Fibroblast of lung (primary cell): ENCODE measurements around the gene RPH3AL.

Experiments
- EZH2 ChIP-seq: IDR thresholded peaks from 2 replicates; pipeline ENCODE4 v1.5.1; 2012; ENCODE audit warnings: low read length, control low read depth, mild to moderate bottlenecking; ENCODE audit errors: missing control alignments
- TF ChIP-seq, protein P1 (sequence below), 2 donors: IDR thresholded peaks in 1 of 2; conservative IDR thresholded peaks in 1 of 2; 1 replicate in 1 of 2; 2 replicates in 1 of 2; pipeline ENCODE4 v1.5.1; 2011 to 2012; ENCODE audit warnings: low read length in 2 of 2, control low read depth in 1 of 2, inconsistent platforms in 1 of 2, low read depth in 1 of 2, mild to moderate bottlenecking in 1 of 2

DNA sequence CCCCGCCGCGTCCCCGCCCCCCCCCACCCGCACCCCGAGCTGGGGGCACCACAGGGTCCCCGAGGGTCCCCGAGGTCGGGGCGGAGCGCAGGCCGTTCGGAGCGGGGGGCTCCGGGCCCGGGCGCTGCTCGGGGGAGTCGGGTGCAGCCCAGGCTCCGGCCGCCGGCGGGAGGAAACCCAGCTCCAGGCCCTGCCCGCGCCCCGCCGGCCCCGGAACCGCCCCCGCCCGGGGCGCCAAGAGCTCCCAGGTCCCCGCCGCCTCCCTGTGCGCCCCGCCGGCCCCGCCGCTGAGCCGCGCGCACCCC is 33.2 kb upstream of the RPH3AL start:
- TF ChIP-seq, protein P1, sequence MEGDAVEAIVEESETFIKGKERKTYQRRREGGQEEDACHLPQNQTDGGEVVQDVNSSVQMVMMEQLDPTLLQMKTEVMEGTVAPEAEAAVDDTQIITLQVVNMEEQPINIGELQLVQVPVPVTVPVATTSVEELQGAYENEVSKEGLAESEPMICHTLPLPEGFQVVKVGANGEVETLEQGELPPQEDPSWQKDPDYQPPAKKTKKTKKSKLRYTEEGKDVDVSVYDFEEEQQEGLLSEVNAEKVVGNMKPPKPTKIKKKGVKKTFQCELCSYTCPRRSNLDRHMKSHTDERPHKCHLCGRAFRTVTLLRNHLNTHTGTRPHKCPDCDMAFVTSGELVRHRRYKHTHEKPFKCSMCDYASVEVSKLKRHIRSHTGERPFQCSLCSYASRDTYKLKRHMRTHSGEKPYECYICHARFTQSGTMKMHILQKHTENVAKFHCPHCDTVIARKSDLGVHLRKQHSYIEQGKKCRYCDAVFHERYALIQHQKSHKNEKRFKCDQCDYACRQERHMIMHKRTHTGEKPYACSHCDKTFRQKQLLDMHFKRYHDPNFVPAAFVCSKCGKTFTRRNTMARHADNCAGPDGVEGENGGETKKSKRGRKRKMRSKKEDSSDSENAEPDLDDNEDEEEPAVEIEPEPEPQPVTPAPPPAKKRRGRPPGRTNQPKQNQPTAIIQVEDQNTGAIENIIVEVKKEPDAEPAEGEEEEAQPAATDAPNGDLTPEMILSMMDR (conservative IDR thresholded peaks at IDR 0.05 in 1 of 2, IDR thresholded peaks at IDR 0.05 in 1 of 2; ENCODE audit: low read depth in 1 of 2, low read length in 2 of 2), result no peak
- no peak for TF ChIP-seq EZH2
